Fibroblast of villous mesenchyme (primary cell): ENCODE results near the gene NDUFAF4. TPM values are rescaled to one million over a fixed set of nuclear protein-coding genes. Genes with fewer than 3 reads are reported as not detected.

Experiments used
- DNase-seq: peaks from one replicate; pipeline ENCODE4 v3.0.0-alpha.2; 2010; ENCODE audit warnings: low read depth
- H3K4me3 ChIP-seq: 2 replicates; pipeline ENCODE4 v1.5.1; 2011; ENCODE audit warnings: low read depth, mild to moderate bottlenecking, low read length
- total RNA-seq: library from RNA; depleted of rRNA; stranded (reverse); fragments of >200 nt; gene quantifications from 2 replicates; pipeline ENCODE4 v1.2.3, GENCODE V29; 2012
- TF ChIP-seq, protein P1 (sequence below): IDR thresholded peaks from 2 replicates; pipeline ENCODE4 v1.5.1; 2012; ENCODE audit warnings: low read depth, mild to moderate bottlenecking, low read length; ENCODE audit not compliant: insufficient read depth

Gene NDUFAF4
- total RNA-seq = 4.8 and 11.7 TPM in 2 replicates

DNA sequence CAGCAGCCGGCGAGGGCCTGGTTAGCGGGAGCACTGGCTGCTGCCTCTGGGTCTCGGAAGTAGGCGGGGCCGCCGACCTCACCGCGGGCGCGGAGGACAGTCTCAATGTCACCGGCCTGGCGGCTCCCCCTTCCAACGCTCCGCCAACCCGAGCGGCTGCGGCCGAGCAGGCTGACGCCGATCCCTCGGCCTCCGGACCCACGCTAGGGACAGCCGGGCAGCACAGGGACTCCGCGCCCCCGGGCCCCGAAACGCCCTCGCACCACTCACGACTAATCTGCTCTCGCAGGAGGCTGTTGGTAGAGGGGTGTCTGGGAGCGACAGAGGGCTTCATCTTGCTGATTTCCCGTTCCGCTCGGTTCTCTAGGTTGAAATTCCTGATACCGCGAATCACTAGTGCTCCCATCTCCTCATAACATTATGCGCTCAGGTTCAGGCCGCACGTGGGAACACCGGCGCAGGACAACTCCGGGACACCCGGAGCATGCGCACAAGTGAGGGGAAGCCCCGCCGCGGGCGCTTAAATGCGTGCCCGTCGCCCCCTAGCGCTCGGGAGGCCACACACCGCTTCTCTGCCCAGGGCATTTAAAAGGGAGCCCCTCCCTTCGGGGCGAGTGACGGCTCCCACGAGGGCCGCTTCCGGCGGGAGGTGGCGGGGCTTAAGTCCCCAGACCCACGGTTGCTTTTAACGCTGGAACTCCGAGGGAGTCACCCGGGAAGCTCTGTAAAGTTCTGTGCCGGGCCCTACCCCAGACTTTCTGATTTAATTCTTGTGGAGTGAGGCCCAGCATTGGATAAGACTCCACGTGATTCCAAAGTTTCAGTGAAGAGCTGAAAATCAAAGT, at the start of gene NDUFAF4:
TSS of gene NDUFAF4 (minus strand) at position 496 of the 845 bp plus-strand sequence. CDS start at position 406, 90 bp downstream.
- DNase-seq = peak; percentile 95
- peak within 1 kb of the TSS; percentile 91 for H3K4me3 ChIP-seq
- TF ChIP-seq, protein P1, sequence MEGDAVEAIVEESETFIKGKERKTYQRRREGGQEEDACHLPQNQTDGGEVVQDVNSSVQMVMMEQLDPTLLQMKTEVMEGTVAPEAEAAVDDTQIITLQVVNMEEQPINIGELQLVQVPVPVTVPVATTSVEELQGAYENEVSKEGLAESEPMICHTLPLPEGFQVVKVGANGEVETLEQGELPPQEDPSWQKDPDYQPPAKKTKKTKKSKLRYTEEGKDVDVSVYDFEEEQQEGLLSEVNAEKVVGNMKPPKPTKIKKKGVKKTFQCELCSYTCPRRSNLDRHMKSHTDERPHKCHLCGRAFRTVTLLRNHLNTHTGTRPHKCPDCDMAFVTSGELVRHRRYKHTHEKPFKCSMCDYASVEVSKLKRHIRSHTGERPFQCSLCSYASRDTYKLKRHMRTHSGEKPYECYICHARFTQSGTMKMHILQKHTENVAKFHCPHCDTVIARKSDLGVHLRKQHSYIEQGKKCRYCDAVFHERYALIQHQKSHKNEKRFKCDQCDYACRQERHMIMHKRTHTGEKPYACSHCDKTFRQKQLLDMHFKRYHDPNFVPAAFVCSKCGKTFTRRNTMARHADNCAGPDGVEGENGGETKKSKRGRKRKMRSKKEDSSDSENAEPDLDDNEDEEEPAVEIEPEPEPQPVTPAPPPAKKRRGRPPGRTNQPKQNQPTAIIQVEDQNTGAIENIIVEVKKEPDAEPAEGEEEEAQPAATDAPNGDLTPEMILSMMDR = peak; percentile 92

GRCh38 chr6:96947055-96947454, 49.4 kb upstream of the NDUFAF4 start:
- DNase-seq = no peak
- TF ChIP-seq, protein P1 = no peak
- H3K4me3 ChIP-seq = no peak overlapping the region

DNA sequence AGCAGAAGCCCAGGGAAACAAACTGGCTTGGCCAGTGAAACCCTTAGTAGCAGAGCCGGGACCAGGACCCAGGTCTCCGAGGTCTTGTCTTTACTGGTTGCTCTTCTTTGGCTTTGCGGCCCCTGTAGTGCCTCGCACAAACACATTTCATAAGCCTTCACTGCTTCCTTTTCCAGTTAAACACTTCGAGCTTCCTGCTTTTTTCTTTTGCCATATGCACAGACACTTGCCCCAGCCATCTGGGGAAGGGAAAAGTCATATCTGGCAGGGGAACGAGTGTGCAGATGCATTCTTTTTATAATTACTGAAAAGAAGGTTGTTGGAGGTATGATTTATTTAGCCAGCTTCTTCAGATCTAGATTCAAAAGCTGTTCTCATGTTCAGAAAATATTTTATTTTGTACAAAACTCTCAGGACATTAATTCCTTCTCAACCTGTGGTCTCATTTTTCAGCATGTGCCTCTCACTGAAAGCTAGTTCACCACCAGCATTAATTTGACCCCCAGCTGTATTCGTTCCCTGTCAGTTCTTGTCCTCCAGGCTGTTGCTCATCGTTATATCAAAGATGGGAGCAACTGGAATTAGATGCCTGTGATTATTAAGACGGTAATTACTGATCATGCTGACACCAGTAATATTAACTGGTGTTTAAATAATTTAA, 46.0 kb upstream of the NDUFAF4 start:
- no peak overlapping the region for H3K4me3 ChIP-seq
- TF ChIP-seq, protein P1 = no peak
- no peak for DNase-seq

GRCh38 chr6:96942676-96943075, 45.0 kb upstream of the NDUFAF4 start:
- no peak overlapping the region for H3K4me3 ChIP-seq
- no peak for DNase-seq
- TF ChIP-seq, protein P1 = no peak

GRCh38 chr6:96940322-96940721, 42.6 kb upstream of the NDUFAF4 start:
- no peak overlapping the region for H3K4me3 ChIP-seq
- DNase-seq = no peak
- TF ChIP-seq, protein P1 = no peak

- TF ChIP-seq, protein P1 = no peak
- DNase-seq = peak; percentile 12
- H3K4me3 ChIP-seq = no peak overlapping the region
These were observed 41.5 kb upstream of the NDUFAF4 start for GRCh38 chr6:96939007-96939805.
